SK-N-SH treated with all-trans-retinoic acid at 6 μM for 48 hours (cell line): ENCODE results near the gene PYY.

Experiments
- BACH2 ChIP-seq: fragments of 250-450 bp; sonication (Bioruptor Pico); IDR thresholded peaks from 2 replicates; pipeline ENCODE4 v1.9.0; 2021; ENCODE audit warnings: mild to moderate bottlenecking, borderline replicate concordance
- CSDC2 ChIP-seq: fragments of 250-450 bp; sonication (Bioruptor Pico); IDR thresholded peaks from 2 replicates; pipeline ENCODE4 v1.5.0; 2020; ENCODE audit warnings: mild to moderate bottlenecking, moderate library complexity
- PPARA ChIP-seq: fragments of 250-450 bp; sonication (Bioruptor Pico); IDR thresholded peaks from 2 replicates; pipeline ENCODE4 v1.5.0; 2020; ENCODE audit warnings: mild to moderate bottlenecking, borderline replicate concordance
- RARB ChIP-seq: fragments of 250-450 bp; sonication (Bioruptor Pico); IDR thresholded peaks from 2 replicates; pipeline ENCODE4 v1.8.0; 2021; ENCODE audit warnings: mild to moderate bottlenecking, moderate library complexity
- TOX ChIP-seq: fragments of 250-450 bp; sonication (Bioruptor Pico); IDR thresholded peaks from 2 replicates; pipeline ENCODE4 v1.8.0; 2021; ENCODE audit warnings: mild to moderate bottlenecking, moderate library complexity, borderline replicate concordance
- ZNF70 ChIP-seq: fragments of 450-650 bp; formaldehyde crosslinking; IDR thresholded peaks from 2 replicates; pipeline ENCODE4 v1.5.0; 2020; ENCODE audit warnings: mild to moderate bottlenecking, moderate library complexity
- TF ChIP-seq, protein P1 (sequence below): fragments of 250-450 bp; sonication (Bioruptor Pico); IDR thresholded peaks from 2 replicates; pipeline ENCODE4 v1.5.1; 2020; ENCODE audit warnings: low read depth, mild to moderate bottlenecking, moderate library complexity
- TF ChIP-seq, protein P2 (sequence below): fragments of 250-450 bp; sonication (Bioruptor Pico); IDR thresholded peaks from 2 replicates; pipeline ENCODE4 v1.8.0; 2020; ENCODE audit warnings: mild to moderate bottlenecking, moderate library complexity, borderline replicate concordance
- TF ChIP-seq, protein P3 (sequence below): fragments of 250-450 bp; sonication (Bioruptor Pico); IDR thresholded peaks from 2 replicates; pipeline ENCODE4 v1.8.0; 2021; ENCODE audit warnings: low read depth, mild to moderate bottlenecking, moderate library complexity, borderline replicate concordance

DNA sequence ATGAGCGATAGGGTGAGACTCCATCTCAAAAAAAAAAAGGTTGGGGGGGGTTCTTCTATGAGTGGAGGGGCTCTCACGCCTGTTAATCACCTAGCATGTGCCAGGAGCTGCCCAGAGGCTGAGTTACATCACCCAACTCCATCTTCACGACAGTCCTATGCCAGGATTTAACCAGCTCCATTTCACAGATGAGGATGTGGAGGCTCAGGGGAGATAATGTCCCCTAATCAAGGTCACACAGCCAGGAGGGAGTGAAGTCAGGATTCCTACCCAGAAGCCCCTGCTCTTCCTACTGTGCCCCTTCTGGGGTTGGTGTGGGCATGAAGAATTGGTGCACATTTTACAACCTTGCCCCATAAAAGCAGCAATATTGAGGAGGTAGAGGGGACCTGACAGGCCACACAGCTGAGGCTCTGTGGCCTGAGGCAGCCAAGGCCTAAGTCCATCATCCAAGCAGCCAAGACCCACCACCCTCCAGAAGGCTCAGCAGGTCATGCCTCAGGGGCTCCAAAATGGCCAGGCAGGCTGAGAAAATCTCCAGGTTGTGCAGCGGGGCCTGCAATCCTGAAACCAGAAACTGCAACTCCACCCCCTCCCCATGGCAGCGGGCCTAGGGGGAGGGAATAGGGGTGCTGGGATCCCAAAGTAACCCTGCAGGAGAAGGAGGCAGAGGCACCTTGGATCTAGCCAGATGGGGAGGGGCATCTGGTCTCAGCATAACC lies 18.4 kb downstream of the PYY start:
- TF ChIP-seq, protein P1, sequence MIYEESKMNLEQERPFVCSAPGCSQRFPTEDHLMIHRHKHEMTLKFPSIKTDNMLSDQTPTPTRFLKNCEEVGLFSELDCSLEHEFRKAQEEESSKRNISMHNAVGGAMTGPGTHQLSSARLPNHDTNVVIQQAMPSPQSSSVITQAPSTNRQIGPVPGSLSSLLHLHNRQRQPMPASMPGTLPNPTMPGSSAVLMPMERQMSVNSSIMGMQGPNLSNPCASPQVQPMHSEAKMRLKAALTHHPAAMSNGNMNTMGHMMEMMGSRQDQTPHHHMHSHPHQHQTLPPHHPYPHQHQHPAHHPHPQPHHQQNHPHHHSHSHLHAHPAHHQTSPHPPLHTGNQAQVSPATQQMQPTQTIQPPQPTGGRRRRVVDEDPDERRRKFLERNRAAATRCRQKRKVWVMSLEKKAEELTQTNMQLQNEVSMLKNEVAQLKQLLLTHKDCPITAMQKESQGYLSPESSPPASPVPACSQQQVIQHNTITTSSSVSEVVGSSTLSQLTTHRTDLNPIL (CRISPR knock-in tag) = no peak
- no peak for TF ChIP-seq CSDC2 (CRISPR knock-in tag)
- no peak for TF ChIP-seq TOX (CRISPR knock-in tag)
- TF ChIP-seq, protein P2, sequence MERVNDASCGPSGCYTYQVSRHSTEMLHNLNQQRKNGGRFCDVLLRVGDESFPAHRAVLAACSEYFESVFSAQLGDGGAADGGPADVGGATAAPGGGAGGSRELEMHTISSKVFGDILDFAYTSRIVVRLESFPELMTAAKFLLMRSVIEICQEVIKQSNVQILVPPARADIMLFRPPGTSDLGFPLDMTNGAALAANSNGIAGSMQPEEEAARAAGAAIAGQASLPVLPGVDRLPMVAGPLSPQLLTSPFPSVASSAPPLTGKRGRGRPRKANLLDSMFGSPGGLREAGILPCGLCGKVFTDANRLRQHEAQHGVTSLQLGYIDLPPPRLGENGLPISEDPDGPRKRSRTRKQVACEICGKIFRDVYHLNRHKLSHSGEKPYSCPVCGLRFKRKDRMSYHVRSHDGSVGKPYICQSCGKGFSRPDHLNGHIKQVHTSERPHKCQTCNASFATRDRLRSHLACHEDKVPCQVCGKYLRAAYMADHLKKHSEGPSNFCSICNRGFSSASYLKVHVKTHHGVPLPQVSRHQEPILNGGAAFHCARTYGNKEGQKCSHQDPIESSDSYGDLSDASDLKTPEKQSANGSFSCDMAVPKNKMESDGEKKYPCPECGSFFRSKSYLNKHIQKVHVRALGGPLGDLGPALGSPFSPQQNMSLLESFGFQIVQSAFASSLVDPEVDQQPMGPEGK (CRISPR knock-in tag) = no peak
- TF ChIP-seq RARB (CRISPR knock-in tag) = no peak
- TF ChIP-seq PPARA = no peak
- no peak for TF ChIP-seq BACH2 (CRISPR knock-in tag)
- TF ChIP-seq ZNF70 (CRISPR knock-in tag) = no peak
- TF ChIP-seq, protein P3, sequence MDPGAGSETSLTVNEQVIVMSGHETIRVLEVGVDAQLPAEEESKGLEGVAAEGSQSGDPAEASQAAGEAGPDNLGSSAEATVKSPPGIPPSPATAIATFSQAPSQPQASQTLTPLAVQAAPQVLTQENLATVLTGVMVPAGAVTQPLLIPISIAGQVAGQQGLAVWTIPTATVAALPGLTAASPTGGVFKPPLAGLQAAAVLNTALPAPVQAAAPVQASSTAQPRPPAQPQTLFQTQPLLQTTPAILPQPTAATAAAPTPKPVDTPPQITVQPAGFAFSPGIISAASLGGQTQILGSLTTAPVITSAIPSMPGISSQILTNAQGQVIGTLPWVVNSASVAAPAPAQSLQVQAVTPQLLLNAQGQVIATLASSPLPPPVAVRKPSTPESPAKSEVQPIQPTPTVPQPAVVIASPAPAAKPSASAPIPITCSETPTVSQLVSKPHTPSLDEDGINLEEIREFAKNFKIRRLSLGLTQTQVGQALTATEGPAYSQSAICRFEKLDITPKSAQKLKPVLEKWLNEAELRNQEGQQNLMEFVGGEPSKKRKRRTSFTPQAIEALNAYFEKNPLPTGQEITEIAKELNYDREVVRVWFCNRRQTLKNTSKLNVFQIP (CRISPR knock-in tag) = no peak
